GM19351 (cell line): ENCODE data around the gene FAIM2.

Experiments used
- ATAC-seq: cut with Tn5 transposase; IDR thresholded peaks from one replicate; pipeline ENCODE4 v1.9.1; 2021; ENCODE audit warnings: mild to moderate bottlenecking, moderate library complexity; ENCODE audit not compliant: unreplicated experiment

The FAIM2 gene

GRCh38 chr12:49827401-49828099, 76.2 kb downstream of the FAIM2 start:
- no peak for ATAC-seq

DNA sequence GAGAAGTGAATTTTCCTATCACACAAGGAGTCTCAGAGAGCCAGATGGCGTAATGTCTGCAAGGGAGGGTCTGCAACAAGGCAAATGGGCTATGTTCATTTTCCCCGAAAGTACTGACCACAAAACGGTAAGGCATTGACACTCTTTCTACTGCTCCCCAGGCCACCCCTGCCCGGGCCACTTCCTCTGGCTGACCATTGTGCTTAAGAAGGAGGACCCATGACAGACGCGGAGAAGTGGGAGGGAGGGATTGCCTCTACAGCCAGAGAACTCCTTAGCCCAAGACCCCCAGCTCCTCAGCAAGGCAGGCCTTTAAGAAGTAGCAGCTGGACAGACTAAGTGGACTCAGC, 76.7 kb downstream of the FAIM2 start:
- ATAC-seq, result no peak

DNA sequence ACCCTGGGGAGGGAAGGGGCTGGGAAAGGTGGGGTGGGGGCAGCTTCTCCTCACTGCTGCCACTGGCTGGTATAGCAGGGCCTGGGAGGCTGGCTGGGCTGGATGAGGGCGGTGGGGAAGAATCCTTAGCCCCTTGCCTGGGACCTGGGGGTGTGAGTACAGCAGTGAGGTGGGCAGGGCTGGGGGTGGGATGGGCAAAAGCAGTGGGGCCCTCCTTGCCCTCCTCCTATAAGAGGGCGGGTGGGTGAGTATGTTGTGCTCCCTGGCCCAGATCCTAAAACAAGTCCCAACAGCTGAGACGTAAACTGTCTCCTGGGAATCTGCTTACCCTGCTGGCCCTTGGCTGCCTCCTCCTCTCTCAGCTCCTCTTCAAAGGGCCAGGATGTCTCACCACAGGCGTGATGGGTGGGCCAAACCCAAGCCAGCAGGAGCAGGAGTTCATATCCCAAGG, 77.7 kb downstream of the FAIM2 start:
- ATAC-seq, result no peak

- no peak for ATAC-seq
Observed at GRCh38 chr12:49825360-49825970, 78.2 kb downstream of the FAIM2 start.

DNA sequence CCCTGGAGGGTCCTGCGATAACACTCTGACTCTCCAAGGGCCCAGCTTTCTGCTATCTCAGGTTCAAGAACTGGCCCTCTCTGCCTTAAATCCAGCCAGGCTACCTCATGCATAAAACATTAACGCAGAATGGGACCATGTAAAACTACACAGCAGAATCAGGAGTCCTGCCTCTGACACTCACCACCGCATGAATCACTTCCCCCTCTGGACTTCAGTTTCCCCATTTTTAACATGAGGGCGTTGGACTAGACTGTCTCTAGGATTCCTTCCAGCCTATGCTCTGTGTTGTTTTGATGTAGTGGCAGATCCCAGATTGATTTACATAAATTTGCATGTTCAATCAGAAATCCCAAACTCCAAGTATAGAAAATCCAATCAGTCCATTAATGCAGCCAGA, 78.8 kb downstream of the FAIM2 start:
- ATAC-seq, result no peak

DNA sequence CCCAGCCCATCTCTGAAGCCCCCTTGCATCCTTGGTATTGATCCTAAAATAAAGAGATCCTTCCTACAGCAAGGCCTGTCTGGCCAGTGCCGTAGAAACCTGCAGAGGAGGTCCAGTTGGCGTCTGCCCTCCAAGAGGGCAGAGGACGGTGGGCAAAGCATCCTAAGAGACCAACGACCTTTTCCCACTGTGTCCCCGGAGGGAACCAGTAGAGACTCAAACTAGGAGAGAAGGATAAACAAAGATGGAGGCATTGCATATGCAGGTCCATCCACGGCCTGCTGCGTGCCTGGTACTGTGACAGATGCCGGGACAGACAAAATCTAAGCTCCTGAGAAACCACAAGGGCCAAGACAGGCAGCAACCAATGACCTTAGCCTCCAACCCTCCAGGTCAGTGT, 79.3 kb downstream of the FAIM2 start:
- no peak for ATAC-seq

- no peak for ATAC-seq
Observed at GRCh38 chr12:49823951-49824350, 79.7 kb downstream of the FAIM2 start.

DNA sequence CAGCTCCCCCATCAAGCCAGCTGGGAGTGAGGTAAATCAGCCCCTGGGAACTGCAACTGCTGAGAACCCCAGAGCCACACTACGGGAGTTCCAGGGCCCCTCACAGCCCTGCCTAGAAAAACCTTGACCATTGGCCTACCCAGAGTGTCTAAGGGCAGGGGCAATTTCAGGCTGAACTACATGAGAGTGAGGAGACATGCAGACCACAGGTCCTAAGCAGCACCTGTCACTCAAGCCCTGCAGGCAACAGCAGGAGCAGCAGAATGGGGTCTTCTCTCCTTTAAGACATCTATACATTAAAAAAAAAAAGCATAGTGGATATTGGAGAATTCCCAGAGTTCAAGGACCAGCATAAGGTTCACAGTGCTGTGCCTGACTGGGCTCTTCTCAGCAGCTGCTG, 80.3 kb downstream of the FAIM2 start:
- ATAC-seq, result no peak

DNA sequence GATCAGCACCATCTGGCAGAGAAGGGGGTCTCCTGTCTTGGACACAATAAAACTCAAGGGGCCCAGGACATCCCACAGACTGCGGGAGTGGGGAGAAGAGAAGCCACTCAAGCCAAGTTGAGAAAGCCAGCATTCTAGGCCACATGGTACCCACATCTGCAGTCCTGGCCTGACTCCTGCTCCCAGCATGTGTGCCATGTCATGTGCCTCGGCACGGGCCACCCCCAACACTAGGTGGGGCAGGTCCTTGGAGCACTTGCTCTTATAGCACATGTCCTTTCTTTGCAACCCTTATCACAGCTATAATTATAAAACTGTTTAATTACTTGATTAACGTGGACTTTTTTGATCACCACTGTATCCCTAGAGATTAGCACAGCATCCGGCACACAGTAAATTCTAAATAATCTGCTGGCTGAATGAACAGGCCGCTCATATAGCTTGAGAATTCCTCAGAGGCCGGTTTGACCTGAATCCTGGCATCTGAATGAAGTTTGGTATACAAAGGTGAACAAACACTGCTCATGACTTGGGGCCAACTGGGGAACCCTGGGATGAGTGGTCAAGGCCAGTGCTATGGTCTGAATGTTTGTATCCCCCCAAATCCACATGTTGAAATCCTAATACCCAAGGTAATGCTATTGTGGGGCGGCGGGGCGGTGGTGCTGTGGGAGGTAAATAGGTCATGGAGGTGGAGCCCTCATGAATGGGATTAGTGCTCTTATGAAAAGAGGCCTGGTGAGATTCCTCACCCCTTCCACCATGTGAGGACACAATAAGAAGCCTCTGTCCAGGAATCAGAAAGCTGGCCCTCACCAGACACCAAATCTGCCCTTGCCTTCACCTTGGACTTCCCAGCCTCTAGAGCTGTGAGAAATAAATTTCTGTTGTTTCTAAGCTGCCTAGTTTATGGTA, 82.1 kb downstream of the FAIM2 start:
- no peak for ATAC-seq

GRCh38 chr12:49819786-49820185, 83.9 kb downstream of the FAIM2 start:
- no peak for ATAC-seq

DNA sequence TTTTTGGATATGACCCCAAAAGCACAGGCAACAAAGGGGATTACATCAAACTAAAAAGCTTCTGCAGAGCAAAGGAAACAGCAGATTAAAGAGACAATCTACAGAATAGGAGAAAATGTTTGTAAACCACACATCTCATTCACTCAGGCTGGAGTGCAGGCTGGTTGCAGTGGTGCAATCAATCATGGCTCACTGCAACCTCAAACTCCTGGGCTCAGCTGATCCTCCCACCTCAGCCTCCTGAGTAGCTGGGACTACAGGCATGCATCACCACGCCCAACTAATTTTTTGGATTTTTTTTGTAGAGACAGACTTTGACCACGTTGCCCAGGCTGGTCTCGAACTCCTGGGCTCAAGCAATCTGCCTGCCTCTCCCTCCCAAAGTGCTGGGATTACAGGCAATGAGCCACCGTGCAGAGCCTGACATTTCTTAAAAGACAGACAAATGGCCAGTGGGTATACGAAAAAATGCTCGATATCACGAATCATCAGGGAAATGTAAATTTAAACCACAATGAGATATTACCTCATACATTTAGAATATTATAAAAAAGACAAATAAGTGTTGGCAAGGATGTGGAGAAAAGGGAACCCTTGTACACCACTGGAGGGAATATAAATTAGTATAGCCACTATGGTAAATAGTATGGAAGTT, 85.3 kb downstream of the FAIM2 start:
- ATAC-seq, result no peak
